ENCODE results near the gene DNMT3A.

Gene DNMT3A

GRCh38 chr2:25202275-25202674, 139.4 kb downstream of the DNMT3A start:
- DNase-seq (ENCODE audit: low read depth): no peak

- no peak for DNase-seq (ENCODE audit: low read depth)
Measured at GRCh38 chr2:25201794-25202193, 139.9 kb downstream of the DNMT3A start.

- DNase-seq (ENCODE audit: low read depth): no peak
Measured at GRCh38 chr2:25201265-25201664, 140.5 kb downstream of the DNMT3A start.

- DNase-seq (ENCODE audit: low read depth): no peak
Measured at GRCh38 chr2:25198576-25198975, 143.1 kb downstream of the DNMT3A start.

- DNase-seq (ENCODE audit: low read depth): no peak
Measured at GRCh38 chr2:25198209-25198525, 143.6 kb downstream of the DNMT3A start.

GRCh38 chr2:25197336-25198208, 144.2 kb downstream of the DNMT3A start:
- DNase-seq (ENCODE audit: low read depth): no peak

GRCh38 chr2:25194576-25195122, 147.1 kb downstream of the DNMT3A start:
- DNase-seq (ENCODE audit: low read depth): no peak

- DNase-seq (ENCODE audit: low read depth): no peak
Measured at GRCh38 chr2:25190536-25190935, 151.2 kb downstream of the DNMT3A start.

- no peak for DNase-seq (ENCODE audit: low read depth)
Measured at GRCh38 chr2:25188405-25188804, 153.3 kb downstream of the DNMT3A start.

- no peak for DNase-seq (ENCODE audit: low read depth)
Measured at GRCh38 chr2:25187729-25188350, 153.9 kb downstream of the DNMT3A start.

GRCh38 chr2:25184254-25184653, 157.5 kb downstream of the DNMT3A start:
- DNase-seq (ENCODE audit: low read depth): no peak

- no peak for DNase-seq (ENCODE audit: low read depth)
Measured at GRCh38 chr2:25178976-25179375, 162.7 kb downstream of the DNMT3A start.
